ENCODE data around the gene DDR2.

DNA sequence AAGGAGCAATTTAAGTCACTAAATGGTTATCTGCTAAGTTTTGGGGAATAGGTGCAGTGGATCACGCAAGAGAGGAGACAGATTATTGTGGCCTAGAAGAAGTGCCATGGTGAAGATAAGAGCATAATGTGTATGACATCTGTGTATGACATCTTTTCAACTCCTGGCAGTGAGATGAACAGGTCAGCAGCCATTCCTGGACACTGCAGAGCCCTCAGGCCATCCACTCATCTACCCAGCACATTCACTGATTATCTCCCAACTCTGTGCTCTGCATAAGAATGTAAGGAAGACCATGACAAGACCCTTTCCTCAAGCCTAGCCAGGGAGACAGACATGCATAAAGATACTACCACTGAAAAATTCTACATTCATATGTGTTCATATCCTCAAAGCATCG, 73.7 kb downstream of the DDR2 start:
- TF ChIP-seq EZH2phosphoT487 (IDR thresholded peaks at IDR 0.05; ENCODE audit: borderline replicate concordance, low read length): no peak
- no peak for TF ChIP-seq CTCF (conservative IDR thresholded peaks at IDR 0.05; ENCODE audit: low read depth, low read length)
- TF ChIP-seq EZH2 (IDR thresholded peaks at IDR 0.05; ENCODE audit: low read length, unreplicated experiment): no peak

All from PC-3 (cell line).